Raji (cell line): ENCODE measurements around the gene PRDM7.

ENCODE experiments used
- POLR2A ChIP-seq: IDR thresholded peaks from 2 replicates; pipeline ENCODE4 v1.6.1; 2011; ENCODE audit warnings: low read depth, low read length, control low read depth; ENCODE audit not compliant: insufficient read depth

Gene PRDM7

GRCh38 chr16:90048347-90048722 lies 28.8 kb downstream of the PRDM7 start:
- no peak for TF ChIP-seq POLR2A

DNA sequence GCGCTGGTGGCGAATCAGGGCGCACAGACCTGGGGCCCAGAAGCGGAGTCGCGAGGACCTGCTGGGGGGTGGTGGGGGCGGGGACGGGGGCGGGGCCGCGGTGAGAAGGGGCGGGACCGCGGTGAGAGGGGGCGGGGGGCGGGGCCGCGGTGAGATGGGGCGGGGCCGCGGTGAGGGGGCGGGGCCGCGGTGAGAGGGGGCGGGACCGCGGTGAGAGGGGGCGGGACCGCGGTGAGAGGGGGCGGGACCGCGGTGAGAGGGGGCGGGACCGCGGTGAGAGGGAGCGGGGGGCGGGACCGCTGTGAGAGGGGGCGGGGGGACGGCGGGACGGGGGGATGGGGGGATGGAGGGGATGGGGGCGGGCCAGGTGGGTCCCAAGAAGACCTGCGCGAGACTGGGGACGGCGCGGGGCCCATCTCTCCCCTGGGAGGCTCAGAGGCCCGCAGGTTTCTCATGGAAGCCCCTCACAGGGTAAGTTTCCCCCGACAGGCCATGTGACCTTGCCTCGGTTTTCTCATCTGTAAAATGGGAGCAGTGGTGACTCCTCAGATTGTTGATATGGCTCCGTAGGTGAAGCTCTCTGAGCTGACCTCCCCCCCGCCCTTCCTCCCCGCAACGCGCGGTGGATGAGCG lies 29.3 kb downstream of the PRDM7 start:
- TF ChIP-seq POLR2A: no peak

GRCh38 chr16:90046971-90047713 lies 30.0 kb downstream of the PRDM7 start:
- no peak for TF ChIP-seq POLR2A

- no peak for TF ChIP-seq POLR2A
Observed at GRCh38 chr16:90046122-90046970, 30.8 kb downstream of the PRDM7 start.

DNA sequence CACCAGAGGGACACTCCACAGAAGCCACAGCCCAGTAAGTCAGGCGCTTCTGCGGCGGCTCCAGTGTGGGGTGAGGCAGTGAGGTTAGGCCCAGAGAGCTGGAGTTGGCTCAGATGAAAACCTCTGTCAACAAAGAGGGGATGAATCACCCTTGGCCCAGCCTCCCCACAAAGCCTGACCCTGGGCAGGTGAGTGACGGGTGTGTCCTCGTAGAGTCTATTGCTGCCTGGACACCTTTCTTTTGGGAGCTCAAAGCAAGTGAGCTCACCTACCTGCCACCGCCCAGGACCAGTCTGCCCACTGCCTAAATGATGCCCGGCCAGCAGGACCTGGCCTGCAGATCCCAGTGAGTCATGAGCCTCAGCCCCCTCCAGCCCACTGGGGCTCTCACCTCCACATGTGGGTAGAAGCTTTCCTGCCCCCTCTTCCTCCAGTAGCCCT lies 33.0 kb downstream of the PRDM7 start:
- TF ChIP-seq POLR2A: no peak

DNA sequence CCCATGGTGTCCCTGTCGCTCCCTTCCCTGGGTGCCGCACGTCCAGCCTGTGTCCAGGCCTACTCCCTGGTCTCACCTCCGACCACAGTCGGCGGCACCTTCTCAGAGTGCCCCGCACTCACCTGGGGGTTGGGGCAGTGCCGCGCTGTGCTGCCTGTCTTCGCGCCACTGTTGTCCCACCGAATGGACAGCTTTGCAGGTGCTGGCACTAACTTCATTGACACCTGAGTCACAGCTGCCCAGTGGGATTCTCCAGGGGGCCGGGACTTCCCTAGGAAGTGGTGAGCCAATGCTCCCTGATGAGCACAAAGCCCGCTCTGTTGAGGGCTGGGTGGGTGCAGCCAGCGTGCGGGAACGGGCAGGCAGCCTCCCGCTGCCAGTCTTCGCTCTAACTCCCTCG lies 33.6 kb downstream of the PRDM7 start:
- TF ChIP-seq POLR2A: no peak

DNA sequence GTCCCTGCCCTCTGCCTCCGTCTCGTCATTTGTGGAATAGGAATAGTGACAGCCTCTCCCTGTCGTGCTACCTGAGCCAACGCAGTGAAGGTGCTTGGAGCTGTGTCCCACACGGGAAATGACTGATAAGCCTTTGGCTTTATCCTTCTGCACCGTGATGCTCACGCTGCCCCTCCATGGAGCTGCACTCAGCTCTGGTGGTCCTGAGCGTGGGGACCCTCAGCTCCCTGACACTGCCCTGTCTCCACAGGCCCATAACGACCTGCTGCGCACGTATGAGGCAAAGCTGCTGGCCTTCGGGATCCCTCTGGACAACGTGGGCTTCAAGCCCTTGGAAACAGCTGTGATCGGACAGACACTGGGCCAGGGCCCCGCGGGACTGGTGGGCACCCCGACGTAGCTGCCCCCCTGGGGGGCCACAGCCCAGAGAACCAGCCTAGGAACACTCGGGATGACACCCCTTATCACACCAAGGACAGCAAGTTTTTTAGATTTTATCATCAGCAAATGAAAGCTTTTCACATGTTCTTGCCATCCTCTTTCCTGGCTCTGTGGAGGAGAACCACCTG lies 34.1 kb downstream of the PRDM7 start:
- TF ChIP-seq POLR2A: no peak

- TF ChIP-seq POLR2A: no peak
Observed at GRCh38 chr16:90041896-90042473, 35.1 kb downstream of the PRDM7 start.

DNA sequence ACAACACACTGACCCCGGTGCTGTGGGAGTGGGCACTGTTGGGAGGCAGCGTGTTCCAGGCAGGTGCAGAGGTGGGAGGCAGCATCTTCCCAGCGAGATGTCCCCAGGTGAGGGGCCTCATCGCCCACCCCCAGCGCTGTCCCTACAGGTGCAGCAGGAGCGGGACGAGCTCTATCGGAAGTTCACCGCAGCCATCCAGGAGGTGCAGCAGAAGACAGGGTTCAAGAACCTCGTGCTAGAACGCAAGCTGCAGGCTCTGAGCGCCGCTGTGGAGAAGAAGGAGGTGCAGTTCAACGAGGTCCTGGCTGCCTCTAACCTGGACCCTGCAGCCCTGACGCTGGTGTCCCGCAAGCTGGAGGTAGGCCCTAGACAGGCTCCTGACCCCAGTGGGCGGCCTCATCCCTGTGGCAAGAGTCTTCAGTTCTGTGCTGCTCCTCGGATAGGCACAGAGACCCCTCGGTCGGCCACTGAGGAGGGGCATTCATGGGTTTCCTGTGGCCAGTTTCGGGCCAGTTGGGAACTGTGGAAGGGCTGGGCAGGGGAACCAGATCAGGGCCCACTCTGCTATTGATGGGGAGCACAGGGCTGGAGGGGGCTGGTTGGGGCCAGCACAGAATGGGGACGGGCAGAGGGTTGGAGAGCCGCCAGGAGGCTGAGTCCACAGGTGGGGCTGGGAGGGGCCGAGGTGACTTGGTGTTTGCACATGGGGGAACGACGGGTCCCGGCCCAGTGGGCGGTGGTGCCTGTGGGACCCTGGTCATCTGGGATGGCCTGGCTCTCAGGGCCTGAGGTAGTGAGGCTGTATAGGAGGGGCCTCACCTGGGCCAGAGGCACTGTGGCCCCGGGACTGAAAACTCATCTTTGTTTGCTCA lies 36.7 kb downstream of the PRDM7 start:
- no peak for TF ChIP-seq POLR2A

DNA sequence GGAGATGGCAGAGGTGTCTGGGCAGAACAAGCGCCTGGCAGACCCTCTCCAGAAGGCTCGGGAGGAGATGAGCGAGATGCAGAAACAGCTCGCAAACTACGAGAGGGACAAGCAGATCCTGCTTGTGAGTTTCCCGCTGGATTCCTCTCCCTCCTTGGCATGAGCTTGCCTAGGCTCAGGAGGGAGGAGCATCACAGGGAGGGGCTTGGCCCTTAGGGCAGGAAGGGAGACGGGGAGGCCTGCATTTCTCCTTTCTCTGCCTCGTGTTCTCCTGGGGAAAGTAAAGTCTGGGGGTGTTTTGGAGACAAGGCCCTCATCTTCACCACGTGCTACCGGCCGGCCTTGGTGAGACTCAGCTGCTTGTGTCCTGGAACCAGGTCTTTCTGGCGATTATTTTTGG lies 39.9 kb downstream of the PRDM7 start:
- no peak for TF ChIP-seq POLR2A

GRCh38 chr16:90035902-90036301 lies 41.2 kb downstream of the PRDM7 start:
- TF ChIP-seq POLR2A: no peak

- no peak for TF ChIP-seq POLR2A
Observed at GRCh38 chr16:90034504-90034903, 42.6 kb downstream of the PRDM7 start.

DNA sequence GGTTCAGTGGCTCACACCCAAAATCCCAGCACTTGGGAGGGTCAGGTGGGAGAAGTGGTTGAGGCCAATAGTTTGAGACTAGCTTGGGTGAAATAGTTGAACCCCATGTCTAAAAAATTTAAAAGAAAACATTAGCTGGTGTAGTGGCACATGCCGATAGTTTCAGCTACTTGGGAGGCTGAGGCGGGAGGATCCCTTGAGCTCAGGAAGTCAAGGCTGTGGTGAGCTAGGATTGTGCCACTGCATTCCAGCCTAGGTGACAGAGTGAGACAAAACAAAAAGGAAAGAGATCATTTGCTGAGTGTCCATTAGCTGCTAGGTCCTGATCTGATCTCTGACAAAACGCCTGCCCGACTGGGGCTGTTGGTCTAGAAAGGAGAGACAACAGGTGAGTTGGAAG lies 43.7 kb downstream of the PRDM7 start:
- no peak for TF ChIP-seq POLR2A

GRCh38 chr16:90032674-90033331 lies 44.3 kb downstream of the PRDM7 start:
- no peak for TF ChIP-seq POLR2A
